ENCODE data around the gene SCYGR2.

The SCYGR2 gene

GRCh38 chr2:227592694-227593387, 5.9 kb upstream of the SCYGR2 start:
- no peak overlapping the region for H3K4me3 ChIP-seq (ENCODE audit: low read depth, low read length)
- no peak for DNase-seq (ENCODE audit: low read depth, low spot score)
- in situ Hi-C loops (cut with HindIII; ENCODE audit: low sequenced_read_pairs) = no loop called here
- TF ChIP-seq, protein P1, sequence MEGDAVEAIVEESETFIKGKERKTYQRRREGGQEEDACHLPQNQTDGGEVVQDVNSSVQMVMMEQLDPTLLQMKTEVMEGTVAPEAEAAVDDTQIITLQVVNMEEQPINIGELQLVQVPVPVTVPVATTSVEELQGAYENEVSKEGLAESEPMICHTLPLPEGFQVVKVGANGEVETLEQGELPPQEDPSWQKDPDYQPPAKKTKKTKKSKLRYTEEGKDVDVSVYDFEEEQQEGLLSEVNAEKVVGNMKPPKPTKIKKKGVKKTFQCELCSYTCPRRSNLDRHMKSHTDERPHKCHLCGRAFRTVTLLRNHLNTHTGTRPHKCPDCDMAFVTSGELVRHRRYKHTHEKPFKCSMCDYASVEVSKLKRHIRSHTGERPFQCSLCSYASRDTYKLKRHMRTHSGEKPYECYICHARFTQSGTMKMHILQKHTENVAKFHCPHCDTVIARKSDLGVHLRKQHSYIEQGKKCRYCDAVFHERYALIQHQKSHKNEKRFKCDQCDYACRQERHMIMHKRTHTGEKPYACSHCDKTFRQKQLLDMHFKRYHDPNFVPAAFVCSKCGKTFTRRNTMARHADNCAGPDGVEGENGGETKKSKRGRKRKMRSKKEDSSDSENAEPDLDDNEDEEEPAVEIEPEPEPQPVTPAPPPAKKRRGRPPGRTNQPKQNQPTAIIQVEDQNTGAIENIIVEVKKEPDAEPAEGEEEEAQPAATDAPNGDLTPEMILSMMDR (IDR thresholded peaks at IDR 0.05; ENCODE audit: low read depth, low read length) = no peak

DNA sequence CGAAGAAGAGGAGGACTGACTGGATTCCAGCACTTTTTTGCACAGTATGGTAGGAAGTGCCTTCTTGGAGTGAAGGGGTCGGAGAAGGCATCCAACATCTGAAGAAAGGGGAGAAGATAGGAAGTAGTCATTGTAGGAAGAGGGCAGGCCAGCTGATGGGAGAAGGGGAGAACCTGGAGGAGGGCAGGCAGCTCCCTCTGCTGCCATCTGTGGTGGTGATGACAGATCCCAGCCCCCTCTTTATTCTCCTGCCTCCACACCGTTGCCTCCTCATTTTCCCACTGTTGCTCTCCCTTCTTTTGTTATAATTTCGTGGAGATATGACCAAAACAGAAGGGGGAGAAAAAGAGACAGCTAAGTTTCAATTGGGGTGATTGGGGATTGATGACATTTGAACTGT, 2.9 kb upstream of the SCYGR2 start:
- H3K4me3 ChIP-seq (ENCODE audit: low read depth, low read length) = no peak overlapping the region
- in situ Hi-C loops (cut with HindIII; ENCODE audit: low sequenced_read_pairs) = no loop called here
- DNase-seq (ENCODE audit: low read depth, low spot score) = no peak
- TF ChIP-seq, protein P1 (IDR thresholded peaks at IDR 0.05; ENCODE audit: low read depth, low read length) = no peak

DNA sequence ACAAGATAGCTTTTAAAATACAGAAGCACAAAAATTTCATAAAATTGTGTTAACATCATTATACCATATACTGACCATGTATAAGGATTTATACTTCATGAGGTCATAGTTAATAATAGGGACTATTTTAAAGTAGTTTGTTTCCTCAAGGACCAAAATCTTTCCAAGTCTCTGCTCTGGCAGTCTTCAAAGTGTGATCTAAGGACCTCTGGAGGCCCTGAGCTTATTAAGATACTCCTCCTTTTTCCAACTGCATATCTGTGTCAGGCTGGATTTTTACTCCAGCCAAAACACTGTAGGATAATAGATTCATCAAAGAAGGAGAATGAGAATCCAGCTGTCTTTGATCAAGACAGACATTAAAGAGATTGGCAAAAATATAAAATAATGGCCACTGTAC, 1.7 kb upstream of the SCYGR2 start:
- H3K4me3 ChIP-seq (ENCODE audit: low read depth, low read length) = no peak overlapping the region
- in situ Hi-C loops (cut with HindIII; ENCODE audit: low sequenced_read_pairs) = no loop called here
- no peak for DNase-seq (ENCODE audit: low read depth, low spot score)
- TF ChIP-seq, protein P1 (IDR thresholded peaks at IDR 0.05; ENCODE audit: low read depth, low read length) = no peak

GRCh38 chr2:227597998-227598397, 695 bp upstream of the SCYGR2 start:
- in situ Hi-C loops (cut with HindIII; ENCODE audit: low sequenced_read_pairs) = no loop called here
- TF ChIP-seq, protein P1 (IDR thresholded peaks at IDR 0.05; ENCODE audit: low read depth, low read length) = no peak
- no peak for DNase-seq (ENCODE audit: low read depth, low spot score)
- no peak overlapping the region for H3K4me3 ChIP-seq (ENCODE audit: low read depth, low read length)

DNA sequence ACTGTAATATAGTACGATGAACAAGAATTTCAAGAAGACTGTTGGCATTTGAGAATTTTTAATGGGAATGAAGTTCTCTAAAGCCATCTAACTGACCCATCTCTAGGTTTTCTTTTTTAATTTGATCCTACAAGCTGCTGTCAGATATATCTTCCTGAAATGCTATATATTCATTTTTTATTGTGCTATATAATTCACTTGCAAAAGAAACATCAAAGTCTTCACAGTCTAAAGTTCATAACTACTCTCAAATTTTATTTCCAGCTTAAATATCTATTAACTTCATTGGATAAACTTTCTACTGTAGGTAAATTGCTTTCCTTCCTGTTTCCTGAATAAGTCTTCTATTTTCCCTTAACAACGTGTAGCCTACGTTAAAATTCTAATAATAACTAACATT, 3.7 kb downstream of the SCYGR2 start:
- no peak for DNase-seq (ENCODE audit: low read depth, low spot score)
- in situ Hi-C loops (cut with HindIII; ENCODE audit: low sequenced_read_pairs) = no loop called here
- no peak overlapping the region for H3K4me3 ChIP-seq (ENCODE audit: low read depth, low read length)
- TF ChIP-seq, protein P1 (IDR thresholded peaks at IDR 0.05; ENCODE audit: low read depth, low read length) = no peak

- in situ Hi-C loops (cut with HindIII; ENCODE audit: low sequenced_read_pairs) = no loop called here
- no peak overlapping the region for H3K4me3 ChIP-seq (ENCODE audit: low read depth, low read length)
- TF ChIP-seq, protein P1 (IDR thresholded peaks at IDR 0.05; ENCODE audit: low read depth, low read length) = no peak
- no peak for DNase-seq (ENCODE audit: low read depth, low spot score)
Observed at GRCh38 chr2:227606476-227606875, 7.8 kb downstream of the SCYGR2 start.
